Thyroid gland (tissue), 4 donors: ENCODE results near the gene PTGER3. TPM values are rescaled to one million over a fixed set of nuclear protein-coding genes. Genes with fewer than 3 reads are reported as not detected.

Experiments
- DNase-seq, 2 donors: peaks; one replicate each; pipeline ENCODE4 v3.0.0-alpha.2; 2019
- H3K27ac ChIP-seq, 3 donors: fragments of 200-600 bp; sonication (generic); 1 replicate in 2 of 3; 2 replicates in 1 of 3; pipeline ENCODE4 v1.5.1; 2016 to 2019; ENCODE audit warnings: mild to moderate bottlenecking in 1 of 3, moderate library complexity in 1 of 3
- H3K27me3 ChIP-seq: fragments of 200-600 bp; sonication (generic); one replicate; pipeline ENCODE4 v1.5.1; 2019
- H3K36me3 ChIP-seq, 2 donors: fragments of 200-600 bp; sonication (generic); one replicate each; pipeline ENCODE4 v1.5.1; 2016 to 2019
- H3K4me1 ChIP-seq, 2 donors: fragments of 200-600 bp; sonication (generic); one replicate each; pipeline ENCODE4 v1.5.1; 2017 to 2019
- H3K4me3 ChIP-seq, 3 donors: fragments of 200-600 bp; sonication (generic); replicated peaks in 1 of 3; 1 replicate in 2 of 3; 2 replicates in 1 of 3; pipeline ENCODE4 v1.5.1; 2016; ENCODE audit warnings: mild to moderate bottlenecking in 1 of 3
- H3K9me3 ChIP-seq: fragments of 200-600 bp; sonication (generic); one replicate; pipeline ENCODE4 v1.5.1; 2017
- POLR2A ChIP-seq, 2 donors: fragments of 450-650 bp; IDR thresholded peaks; one replicate each; pipeline ENCODE4 v1.6.1; 2017; ENCODE audit warnings: antibody characterized with exemption in 2 of 2, mild to moderate bottlenecking in 2 of 2, moderate library complexity in 1 of 2
- WGBS, 2 donors: methylation state at CpG; one replicate each; pipeline ENCODE4 v1.1.5; 2017; 5-methylcytosine and 5-hydroxymethylcytosine counted together
- intact Hi-C: fragments of 100-400 bp; cut with DNase I; formaldehyde crosslinking; loops from one replicate; pipeline ENCODE4 v1.15.1; 2023
- total RNA-seq, 4 donors: library from RNA; depleted of rRNA; stranded (reverse); fragments of >200 nt; gene quantifications; one replicate each; pipeline ENCODE4 v1.2.3, GENCODE V29; 2016
- TF ChIP-seq, protein P1 (sequence below), 6 experiments: fragments of 200-600 bp in 3 of 6; fragments of 450-650 bp in 3 of 6; sonication (generic) in 3 of 6; IDR thresholded peaks; one replicate each; pipeline ENCODE4 v1.5.1; 2016 to 2019; ENCODE audit warnings: antibody characterized with exemption in 6 of 6, mild to moderate bottlenecking in 2 of 6, inconsistent platforms in 1 of 6, moderate library complexity in 1 of 6

The PTGER3 gene
- total RNA-seq, 4 donors from 2014 or later: 0.39 to 6.4 (median 2.1) TPM

- no peaks in the 10 kb centered on the region for H3K4me1 ChIP-seq
- H3K36me3 ChIP-seq: no peaks in the 10 kb centered on the region
- 53 to 64% methylated on average over 7 of the region's 7 CpGs for WGBS, 2 donors
- no peaks in the 10 kb centered on the region for H3K27me3 ChIP-seq
- no peak overlapping the region for H3K27ac ChIP-seq
- no peaks in the 10 kb centered on the region for H3K9me3 ChIP-seq
- TF ChIP-seq POLR2A (IDR thresholded peaks at IDR 0.05): no peak
- TF ChIP-seq, protein P1, sequence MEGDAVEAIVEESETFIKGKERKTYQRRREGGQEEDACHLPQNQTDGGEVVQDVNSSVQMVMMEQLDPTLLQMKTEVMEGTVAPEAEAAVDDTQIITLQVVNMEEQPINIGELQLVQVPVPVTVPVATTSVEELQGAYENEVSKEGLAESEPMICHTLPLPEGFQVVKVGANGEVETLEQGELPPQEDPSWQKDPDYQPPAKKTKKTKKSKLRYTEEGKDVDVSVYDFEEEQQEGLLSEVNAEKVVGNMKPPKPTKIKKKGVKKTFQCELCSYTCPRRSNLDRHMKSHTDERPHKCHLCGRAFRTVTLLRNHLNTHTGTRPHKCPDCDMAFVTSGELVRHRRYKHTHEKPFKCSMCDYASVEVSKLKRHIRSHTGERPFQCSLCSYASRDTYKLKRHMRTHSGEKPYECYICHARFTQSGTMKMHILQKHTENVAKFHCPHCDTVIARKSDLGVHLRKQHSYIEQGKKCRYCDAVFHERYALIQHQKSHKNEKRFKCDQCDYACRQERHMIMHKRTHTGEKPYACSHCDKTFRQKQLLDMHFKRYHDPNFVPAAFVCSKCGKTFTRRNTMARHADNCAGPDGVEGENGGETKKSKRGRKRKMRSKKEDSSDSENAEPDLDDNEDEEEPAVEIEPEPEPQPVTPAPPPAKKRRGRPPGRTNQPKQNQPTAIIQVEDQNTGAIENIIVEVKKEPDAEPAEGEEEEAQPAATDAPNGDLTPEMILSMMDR (IDR thresholded peaks at IDR 0.05): no peak
- DNase-seq: no peak
- no peak overlapping the region for H3K4me3 ChIP-seq
- intact Hi-C loops: no loop called here
Measured at GRCh38 chr1:71019233-71019969, 28.2 kb downstream of the PTGER3 start.

DNA sequence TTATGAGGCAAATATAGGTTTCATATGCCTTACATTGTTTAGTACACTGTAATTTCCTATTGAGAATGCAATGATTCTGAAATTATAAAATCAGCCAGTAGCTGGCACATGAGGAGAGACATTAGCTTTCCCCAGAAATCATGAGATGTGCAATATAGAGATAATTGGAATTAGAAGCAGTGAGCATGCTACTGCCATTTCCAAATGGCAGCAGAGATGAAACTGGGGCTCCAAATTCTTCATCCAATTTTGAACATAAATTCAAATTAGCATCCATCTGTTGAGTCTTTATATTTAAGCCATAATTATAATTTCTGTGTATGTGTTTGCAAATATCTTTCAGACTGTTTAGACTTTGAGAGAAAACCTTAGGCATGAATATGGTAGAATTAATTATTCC lies 28.8 kb downstream of the PTGER3 start:
- no peaks in the 10 kb centered on the region for H3K27me3 ChIP-seq
- no peak for TF ChIP-seq POLR2A (IDR thresholded peaks at IDR 0.05)
- TF ChIP-seq, protein P1 (IDR thresholded peaks at IDR 0.05): no peak
- H3K9me3 ChIP-seq: no peaks in the 10 kb centered on the region
- no peak overlapping the region for H3K27ac ChIP-seq
- H3K4me3 ChIP-seq: no peak overlapping the region
- H3K36me3 ChIP-seq: no peaks in the 10 kb centered on the region
- no peaks in the 10 kb centered on the region for H3K4me1 ChIP-seq
- DNase-seq: no peak
- intact Hi-C loops: no loop called here

DNA sequence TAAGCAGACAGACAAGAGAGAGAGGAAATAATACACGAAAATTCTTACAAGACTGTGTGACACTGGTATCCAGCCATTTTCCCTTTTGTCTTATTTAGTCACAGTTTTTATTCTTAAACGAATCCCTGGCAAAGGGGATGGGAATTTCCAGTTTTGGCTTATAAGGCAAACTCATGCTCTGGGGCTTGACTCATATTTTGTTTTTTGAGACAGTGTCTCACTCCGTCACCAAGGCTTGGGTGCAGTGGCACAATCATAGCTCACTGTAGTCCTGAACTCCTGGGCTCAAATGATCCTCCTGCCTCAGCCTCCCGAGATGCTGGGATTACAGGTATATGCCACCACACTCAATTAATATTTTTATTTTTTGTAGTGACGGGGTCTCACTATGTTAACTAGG lies 31.9 kb downstream of the PTGER3 start:
- Histone ChIP-seq H3K27me3 (no peaks in the 10 kb centered on the region), H3K9me3 (no peaks in the 10 kb centered on the region), H3K4me3 (no peak overlapping the region), H3K27ac (no peak overlapping the region), H3K36me3 (no peaks in the 10 kb centered on the region), H3K4me1 (no peaks in the 10 kb centered on the region)
- intact Hi-C loops: no loop called here
- TF ChIP-seq, protein P1 (IDR thresholded peaks at IDR 0.05): no peak
- TF ChIP-seq POLR2A (IDR thresholded peaks at IDR 0.05): no peak
- WGBS, 2 donors: 80 to 84% methylated on average over 5 of the region's 5 CpGs
- DNase-seq: no peak

DNA sequence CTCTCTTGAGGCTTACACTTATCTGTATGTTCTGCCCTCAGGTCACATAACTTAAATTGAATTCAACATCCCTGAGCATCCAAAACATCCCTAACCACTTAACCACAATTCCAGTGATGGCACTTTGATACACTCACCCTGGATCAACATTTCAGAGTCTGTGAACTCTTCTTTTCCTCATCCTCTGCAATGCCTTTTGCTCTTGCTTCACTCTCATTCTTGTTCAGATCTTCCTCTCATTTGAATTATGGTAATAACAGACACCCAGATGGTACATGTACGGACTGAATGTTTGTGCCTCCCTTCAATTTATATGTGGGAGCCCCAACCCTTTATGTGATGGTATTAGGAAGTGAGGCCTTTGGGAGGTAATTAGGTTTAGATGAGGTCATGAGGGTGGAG lies 33.4 kb downstream of the PTGER3 start:
- Histone ChIP-seq H3K27me3 (no peaks in the 10 kb centered on the region), H3K4me3 (no peak overlapping the region), H3K36me3 (no peaks in the 10 kb centered on the region), H3K27ac (no peak overlapping the region), H3K4me1 (no peaks in the 10 kb centered on the region), H3K9me3 (no peaks in the 10 kb centered on the region)
- 81 to 87% methylated on average over 1 of the region's 1 CpG for WGBS, 2 donors
- intact Hi-C loops: no loop called here
- DNase-seq: no peak
- TF ChIP-seq, protein P1 (IDR thresholded peaks at IDR 0.05): no peak
- TF ChIP-seq POLR2A (IDR thresholded peaks at IDR 0.05): no peak

- intact Hi-C loops: no loop called here
- WGBS, 2 donors: 89 to 90% methylated on average over 3 of the region's 3 CpGs
- TF ChIP-seq, protein P1 (IDR thresholded peaks at IDR 0.05): no peak
- TF ChIP-seq POLR2A (IDR thresholded peaks at IDR 0.05): no peak
Measured at GRCh38 chr1:71002709-71003475, 44.7 kb downstream of the PTGER3 start.

More at GRCh38 chr1:71002709-71003475, 44.7 kb downstream of the PTGER3 start:
- no peak overlapping the region for H3K4me3 ChIP-seq
- H3K27me3 ChIP-seq: no peaks in the 10 kb centered on the region
- H3K36me3 ChIP-seq: no peaks in the 10 kb centered on the region
- no peak overlapping the region for H3K27ac ChIP-seq
- no peaks in the 10 kb centered on the region for H3K9me3 ChIP-seq
- no peaks in the 10 kb centered on the region for H3K4me1 ChIP-seq
- DNase-seq: no peak
